Sciatic nerve (tissue), 2 donors: ENCODE measurements around the gene PDE6D. TPM values are rescaled to one million over a fixed set of nuclear protein-coding genes. Genes with fewer than 3 reads are reported as not detected.
A peak's percentile ranks its signal among the peaks of the same experiment; 100 is the strongest.

ENCODE experiments used
- ATAC-seq: fragments of 200-7000 bp; cut with Tn5 transposase; one replicate; pipeline ENCODE4 v1.9.1; 2020; ENCODE audit warnings: mild to moderate bottlenecking, moderate library complexity
- DNase-seq: peaks from one replicate; pipeline ENCODE4 v3.0.0-alpha.2; 2020; ENCODE audit warnings: low spot score
- intact Hi-C: fragments of 100-400 bp; cut with DNase I; formaldehyde crosslinking; loops from one replicate; pipeline ENCODE4 v1.14.2; 2022
- total RNA-seq: library from RNA; stranded (reverse); fragmentation: NEBNext Ultra II Directional; extraction: Animal tissue kit (Norgen Biotek cat#: 25700); gene quantifications from one replicate; pipeline ENCODE4 v1.2.1, GENCODE V29; 2021
- donor health status: DM: no; HTN: no; CAD: no.
- donor health status: DM: no; HTN: no; CAD: no.

PDE6D gene
- total RNA-seq, 1 donor from 2014 or later, result 20.9 TPM

DNA sequence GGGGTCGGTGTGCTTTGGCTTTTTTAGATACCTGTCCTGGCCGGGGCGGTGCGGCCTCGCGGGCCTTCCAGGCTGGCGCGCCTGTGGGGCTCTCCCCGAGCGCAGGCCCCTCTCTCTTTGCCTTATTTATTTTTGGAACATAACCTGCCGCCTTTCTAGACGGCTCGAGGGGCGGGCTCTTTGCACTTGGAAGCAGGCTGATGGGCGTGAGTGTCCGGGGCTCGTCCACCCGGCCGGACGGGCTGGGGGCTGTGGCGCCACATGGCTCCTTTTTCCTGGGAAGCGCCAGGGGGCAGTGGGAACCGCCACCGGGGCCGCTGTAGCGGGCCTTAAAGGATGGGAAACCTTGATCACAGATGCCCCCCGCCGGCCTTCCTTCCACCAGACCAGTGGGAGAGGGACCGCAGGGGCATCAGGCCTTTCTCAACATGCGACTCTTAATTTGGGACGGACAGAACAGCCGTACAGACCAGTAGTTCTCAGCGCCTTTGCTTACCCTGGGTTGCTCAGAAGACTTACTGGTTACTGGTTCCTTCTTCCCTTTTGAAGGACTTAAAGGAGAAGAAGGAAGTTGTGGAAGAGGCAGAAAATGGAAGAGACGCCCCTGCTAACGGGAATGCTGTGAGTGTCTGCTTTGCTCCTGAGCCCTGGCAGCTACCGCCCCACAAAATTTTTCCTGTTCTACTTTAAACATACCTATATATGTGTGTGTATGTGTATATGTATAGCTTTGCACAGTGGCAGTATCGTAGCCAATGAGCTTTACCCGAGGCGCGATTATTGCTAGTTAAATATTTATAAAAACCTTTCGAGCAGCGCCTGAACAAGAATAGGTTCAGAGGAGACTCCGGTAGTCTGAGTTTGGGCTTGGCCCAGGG is 70.0 kb downstream of the PDE6D start:
- intact Hi-C loops, result no loop called here
- no peak for ATAC-seq
- DNase-seq, result no peak

DNA sequence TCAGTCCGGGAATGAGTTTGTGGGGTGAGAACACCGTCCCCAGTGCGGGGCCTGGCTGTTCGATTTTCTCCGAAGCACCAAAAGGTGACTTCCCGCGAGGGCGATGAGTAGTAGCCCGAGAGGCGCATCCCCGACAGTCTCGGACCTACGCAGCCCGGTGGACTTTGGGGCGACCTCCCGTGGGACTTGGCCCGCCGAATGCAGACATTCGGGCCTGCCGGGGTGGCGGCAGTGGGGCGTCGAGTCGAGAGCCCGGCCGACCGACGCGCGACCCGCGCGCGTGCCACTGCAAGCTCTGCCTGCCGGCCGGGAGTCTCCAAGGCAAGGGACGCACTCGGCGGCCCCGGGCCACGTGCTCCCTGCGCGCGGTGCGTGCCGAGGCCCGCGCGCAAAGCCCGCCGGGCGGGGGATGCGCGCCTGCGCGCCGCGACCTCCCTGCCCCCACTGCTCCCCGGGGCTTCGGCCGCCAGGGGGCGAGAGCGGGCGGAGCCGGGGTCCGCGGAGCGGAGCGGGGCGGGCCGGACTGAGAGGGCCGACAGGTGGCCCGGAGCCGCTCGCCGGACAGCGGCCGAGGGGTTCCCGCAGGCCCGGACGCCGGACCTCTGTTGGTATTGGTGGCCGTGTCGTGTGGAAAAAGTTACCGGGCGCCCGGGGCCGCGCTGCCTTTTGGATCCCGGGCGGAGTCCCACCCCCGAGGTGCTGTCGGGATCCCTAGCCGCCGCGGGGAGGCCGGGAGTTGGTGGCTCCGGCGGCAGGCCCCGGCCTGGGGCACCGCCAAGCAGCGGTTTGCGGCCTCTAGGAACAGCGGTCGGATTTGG is 70.9 kb downstream of the PDE6D start:
- DNase-seq, result peak; percentile 90
- intact Hi-C loops, result loop anchor here (5.0 kb wide), 1 partner anchor 98 kb away; no protein-coding TSS in a partner anchor
- ATAC-seq, result peak; percentile 3

DNA sequence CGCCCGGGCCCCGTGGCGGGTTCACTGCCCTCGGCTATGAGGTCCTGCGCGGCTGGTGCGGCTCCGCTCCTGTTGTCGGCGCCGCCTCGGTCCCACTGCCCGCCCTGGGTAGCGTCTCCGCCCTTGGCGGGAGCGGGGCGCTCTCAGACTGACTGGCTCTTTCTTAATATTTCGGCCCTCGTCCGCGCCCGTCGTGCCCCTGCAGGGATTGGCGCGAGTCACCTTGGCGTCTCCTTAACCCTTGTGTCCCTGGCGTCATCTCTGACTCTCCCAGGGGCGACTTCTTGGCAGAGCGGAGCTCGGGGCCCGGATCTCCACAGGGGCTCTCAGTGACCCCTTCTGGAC is 71.5 kb downstream of the PDE6D start:
- ATAC-seq, result no peak
- peak; percentile 72 for DNase-seq
- intact Hi-C loops, result loop anchor here (5.0 kb wide), 1 partner anchor 97 kb away; no protein-coding TSS in a partner anchor

DNA sequence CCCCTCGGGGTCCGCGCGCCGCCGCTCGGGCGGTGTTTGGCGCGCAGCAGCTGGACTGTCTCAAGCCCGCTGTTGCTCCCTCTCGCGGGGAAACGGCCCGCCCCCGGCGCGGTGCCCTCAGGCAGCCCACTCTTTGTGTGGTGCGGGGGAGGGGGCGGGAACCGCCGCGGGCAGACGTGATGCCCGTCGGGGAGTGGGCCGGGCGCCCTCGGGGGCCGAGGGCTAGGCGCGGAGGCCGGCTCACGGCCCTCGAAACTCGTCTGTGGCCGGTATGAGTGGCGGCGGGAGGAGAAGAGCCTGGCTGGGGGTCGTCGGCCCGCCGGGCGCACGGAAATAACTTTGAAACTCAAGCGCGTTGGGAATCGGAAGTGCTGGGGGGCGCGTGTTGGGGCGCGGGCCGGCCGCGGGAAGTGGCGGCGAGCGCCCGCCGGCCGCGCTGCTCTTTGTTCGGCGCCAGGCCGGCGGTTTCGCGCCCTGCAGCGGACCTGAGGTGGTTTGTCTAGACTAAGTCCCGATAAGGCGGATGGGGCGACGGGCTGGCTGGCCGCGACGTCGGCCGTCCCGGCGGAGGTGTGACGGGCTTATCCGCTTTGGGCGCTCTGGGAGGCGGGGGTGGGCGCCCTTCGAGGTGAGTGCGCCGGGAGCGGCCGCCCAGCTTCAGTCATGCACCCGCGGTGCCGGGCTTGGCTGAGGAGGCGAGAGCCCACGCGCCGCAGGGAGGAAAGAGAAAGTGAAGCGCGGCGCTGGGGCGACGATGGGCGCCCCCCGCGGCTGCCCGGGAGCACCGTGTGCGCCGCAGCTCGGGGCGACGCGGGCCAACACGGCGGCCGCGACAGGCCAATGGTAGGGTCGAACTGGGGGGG is 72.1 kb downstream of the PDE6D start:
- no peak for ATAC-seq
- intact Hi-C loops, result loop anchor here (5.0 kb wide), 1 partner anchor 97 kb away; no protein-coding TSS in a partner anchor
- peak; percentile 75 for DNase-seq

DNA sequence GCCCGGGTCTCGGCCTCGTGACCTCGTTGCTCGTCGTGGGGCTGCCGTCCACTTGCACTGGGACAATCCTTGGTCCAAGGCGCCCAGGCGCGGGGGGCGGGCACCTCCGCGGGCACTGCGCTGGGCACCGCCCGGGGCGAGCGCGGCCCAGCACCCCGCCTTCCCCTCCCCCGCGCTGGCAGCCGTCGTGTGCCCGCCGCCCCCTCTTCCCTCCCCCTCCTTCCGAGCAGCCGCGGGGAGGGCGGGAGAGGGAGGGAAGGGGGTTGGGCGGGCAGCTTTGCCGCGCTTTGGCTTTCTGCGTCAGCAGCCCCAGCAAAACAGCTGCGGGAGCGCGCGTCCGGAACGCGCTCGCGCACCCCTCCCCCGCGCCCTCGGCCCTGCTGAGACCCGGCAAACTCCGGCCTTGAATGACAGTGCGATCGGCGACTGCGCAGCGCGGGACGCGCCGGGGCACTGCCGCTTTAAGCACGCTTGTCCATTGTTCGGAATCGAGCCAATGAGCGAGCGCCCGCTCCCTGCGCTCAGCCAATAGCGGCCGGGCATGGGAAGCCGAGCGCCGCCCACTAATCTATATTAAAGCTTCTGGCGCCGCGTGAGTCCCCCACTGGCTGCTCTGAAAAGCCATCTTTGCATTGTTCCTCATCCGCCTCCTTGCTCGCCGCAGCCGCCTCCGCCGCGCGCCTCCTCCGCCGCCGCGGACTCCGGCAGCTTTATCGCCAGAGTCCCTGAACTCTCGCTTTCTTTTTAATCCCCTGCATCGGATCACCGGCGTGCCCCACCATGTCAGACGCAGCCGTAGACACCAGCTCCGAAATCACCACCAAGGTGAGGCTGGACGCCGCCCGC is 72.9 kb downstream of the PDE6D start, which contains the start of gene PTMA:
Gene PTMA, plus strand, starts transcription at position 599 of the 846 bp plus-strand sequence. Its CDS starts 182 bp downstream, at position 781.
- ATAC-seq (peak; percentile 85), DNase-seq (peak; percentile 99)
- intact Hi-C loops, result loop anchor here (5.0 kb wide), 1 partner anchor 96 kb away; no protein-coding TSS in a partner anchor

DNA sequence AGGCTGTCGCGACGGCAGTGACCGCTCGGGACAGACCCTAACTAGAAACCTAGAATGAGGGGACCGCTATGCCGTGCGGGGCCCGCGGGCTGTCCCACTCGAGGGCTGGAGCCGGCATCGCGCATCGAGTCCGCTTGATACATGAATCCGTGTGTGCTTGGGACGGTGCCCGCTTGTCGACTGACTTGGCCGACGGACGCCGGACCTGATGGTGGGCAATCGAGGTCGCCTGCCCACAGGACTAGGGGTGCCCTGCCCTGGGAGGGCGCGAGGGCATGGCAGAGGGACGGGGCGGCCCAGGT is 73.5 kb downstream of the PDE6D start:
- intact Hi-C loops, result loop anchor here (5.0 kb wide), 1 partner anchor 95 kb away; no protein-coding TSS in a partner anchor
- DNase-seq (peak; percentile 91), ATAC-seq (peak; percentile 1)

DNA sequence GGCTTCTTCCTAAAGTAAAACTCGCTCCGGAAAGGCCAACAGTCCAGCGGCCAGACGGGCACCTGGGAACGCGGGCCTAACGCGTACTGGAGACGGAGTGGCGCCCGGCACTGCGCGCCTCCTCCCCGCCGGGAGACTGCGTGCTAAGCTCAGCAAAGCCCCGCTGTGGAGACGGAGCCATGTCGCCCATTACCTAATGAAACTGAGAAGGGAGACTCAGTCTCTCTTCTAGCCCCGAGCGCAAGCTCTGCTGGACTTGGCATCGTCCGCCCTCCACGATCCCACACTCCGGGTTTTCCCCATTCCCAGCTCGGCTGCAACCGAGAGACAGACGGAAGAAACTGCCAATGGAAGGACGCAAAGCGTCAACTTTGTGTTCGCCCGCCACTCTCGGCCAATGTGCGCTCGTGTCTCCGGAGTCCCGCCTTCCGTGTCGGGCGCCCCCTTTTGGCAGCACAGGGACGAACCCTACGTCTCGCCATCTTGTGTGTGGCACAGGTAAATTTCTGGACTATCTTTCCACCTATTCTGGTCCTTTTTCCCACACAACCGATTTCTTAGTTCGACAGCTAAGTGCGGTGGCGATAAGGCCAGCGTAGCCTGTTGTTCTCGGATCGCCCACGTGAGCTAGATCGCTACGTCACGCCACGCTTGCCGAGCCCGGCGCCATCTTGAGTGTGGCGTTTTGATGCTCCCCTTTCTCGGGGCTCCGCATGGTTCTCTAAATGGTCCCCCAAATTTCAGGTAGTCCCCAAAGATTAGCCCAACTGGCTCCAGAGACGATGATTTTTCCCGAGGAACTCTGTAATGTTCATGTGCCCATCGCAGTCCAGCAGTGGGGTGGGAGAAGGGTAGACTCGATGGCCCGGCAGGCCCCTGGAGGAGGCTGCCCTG is 74.1 kb downstream of the PDE6D start:
- intact Hi-C loops, result loop anchor here (5.0 kb wide), 1 partner anchor 95 kb away; no protein-coding TSS in a partner anchor
- peak; percentile 99 for DNase-seq
- peak; percentile 86 for ATAC-seq

DNA sequence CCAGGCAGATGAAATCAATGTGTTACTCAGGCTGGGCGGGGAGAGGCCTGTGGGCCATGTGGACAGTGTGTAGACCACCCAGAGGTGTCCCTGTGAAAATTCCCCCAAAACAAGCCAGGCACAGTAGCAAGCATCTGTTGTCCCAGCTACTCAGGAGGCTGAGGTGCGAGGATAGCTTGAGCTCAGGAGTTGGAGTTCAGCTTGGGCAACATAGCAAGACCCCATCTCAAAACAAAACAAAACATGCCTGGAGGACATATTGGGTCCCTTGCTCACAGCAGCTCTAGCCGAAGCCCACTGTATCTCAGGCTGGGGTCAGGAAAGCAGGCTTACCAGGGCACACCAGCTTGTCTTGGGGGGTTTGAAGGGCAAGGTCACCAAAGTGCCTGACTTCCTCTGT is 77.1 kb downstream of the PDE6D start:
- ATAC-seq, result no peak
- intact Hi-C loops, result no loop called here
- DNase-seq, result no peak

DNA sequence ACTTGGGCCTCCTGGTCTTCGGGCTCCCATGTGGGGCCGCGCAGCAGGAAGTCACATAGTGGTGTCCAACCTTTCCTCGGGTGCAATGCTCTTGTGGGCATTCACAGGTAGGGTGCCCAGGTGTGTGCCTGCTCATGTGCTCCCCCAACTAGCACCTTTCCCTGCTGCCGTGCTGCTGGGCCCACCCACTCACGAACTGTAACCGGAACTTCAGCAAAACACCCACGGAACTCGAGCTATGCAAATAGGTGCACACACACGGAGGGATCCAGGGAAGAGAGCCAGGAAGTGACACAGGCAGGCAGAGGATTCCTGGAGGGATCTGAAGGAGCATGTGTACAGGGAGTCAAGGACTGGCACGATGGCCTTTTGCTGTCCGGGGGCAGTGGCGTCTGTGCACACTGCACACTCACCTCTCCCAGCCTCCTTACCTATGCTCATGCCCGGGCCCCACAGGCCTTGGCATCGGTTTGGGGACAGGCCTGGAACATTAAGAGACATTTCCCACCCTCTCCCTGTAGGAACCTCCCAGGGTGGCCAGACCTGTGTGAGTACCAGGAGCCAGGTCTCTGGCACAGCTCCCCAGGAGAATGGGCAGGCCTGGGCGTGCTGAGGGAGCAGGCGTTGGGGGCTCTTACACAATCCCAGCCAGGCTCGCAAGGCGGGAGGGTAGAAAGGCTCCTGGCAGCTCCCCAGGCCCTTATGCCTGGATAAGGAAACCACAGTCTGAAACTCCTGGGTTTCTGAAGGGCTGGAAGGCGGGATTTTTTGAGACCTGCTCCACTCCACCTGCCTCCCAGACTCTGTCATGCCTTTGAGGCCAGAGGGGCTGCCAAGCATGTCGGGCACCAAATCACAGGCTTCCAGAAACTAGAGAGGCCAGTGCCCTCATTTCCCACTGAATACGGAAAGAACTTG is 79.4 kb downstream of the PDE6D start:
- intact Hi-C loops, result no loop called here
- ATAC-seq, result peak; percentile 18
- DNase-seq, result no peak

DNA sequence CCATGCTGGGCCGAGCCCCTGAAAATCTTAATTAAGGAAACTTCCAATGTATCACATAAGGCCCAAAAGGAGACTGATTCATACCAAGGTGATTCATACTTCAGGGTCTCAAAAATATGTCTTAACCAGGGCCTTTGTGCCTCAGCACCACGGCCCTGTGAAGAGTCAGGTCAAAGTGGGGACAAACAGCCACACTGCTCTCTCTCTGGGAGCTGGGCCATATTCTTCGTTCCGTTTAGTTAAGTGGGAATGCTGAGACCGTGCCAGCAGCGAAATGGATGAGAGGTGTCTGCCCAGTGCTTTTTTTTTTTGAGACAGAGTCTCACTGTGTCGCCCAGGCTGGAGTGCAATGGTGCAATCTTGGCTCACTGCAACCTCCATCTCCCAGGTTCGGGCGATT is 82.1 kb downstream of the PDE6D start:
- ATAC-seq (no peak), DNase-seq (no peak)
- intact Hi-C loops, result no loop called here

DNA sequence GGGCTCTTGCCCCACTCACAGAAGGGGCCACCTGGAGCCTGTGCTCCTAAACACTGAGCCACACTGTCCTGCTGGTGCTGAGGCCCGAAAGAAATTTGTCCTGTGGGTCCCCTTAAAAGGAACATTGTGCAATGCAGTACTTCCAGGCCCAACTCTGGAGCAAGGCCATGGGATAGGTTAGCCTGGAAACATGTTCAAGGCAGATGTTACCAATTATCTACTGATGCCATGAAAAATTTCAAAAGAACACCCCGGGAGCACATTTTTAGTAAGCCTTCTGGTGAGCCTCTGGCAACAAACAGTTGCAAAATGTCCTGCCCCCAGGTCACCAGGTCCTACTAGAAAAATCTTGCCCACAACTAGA is 85.1 kb downstream of the PDE6D start:
- ATAC-seq (peak; percentile 95), DNase-seq (peak; percentile 76)
- intact Hi-C loops, result no loop called here

DNA sequence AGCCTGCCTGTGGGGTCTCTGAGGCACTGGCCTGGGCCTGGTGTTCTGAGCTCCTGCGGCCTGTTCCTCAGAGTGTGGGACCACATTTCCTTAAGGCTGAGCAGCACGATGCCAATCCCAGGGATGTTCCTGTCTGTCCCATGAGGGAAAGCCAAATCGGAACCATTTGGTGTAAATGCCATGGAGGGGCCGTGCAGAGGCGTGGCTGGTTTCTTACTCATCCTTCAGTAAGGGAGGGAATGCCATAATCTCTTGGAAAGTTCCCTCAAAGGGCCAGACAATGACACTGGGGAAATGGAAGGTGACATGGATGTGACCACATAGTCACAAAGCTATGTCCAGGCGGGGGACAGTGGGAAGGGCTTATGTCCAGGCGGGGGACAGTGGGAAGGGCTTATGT is 87.1 kb downstream of the PDE6D start:
- intact Hi-C loops, result no loop called here
- no peak for ATAC-seq
- DNase-seq, result no peak

DNA sequence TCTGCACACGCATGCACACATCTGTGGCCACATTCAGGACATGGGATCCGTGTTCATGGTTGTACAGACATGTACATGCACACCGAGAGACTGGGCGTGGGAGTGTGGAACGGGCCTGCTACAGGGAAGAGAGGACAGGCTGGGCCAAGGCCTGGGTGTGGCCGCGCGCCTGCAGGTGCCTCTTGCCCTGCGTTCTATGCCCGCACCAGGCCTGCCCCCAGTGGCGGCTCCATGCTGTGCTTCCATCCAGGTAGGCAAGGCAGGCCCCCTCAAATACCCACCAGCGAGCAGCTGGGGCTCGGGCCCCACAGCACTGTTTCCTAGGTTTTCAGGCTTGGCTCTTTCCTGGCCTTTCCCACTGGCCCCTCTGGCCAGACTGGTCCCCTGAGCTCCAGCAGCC is 88.2 kb downstream of the PDE6D start:
- DNase-seq, result no peak
- intact Hi-C loops, result no loop called here
- no peak for ATAC-seq

DNA sequence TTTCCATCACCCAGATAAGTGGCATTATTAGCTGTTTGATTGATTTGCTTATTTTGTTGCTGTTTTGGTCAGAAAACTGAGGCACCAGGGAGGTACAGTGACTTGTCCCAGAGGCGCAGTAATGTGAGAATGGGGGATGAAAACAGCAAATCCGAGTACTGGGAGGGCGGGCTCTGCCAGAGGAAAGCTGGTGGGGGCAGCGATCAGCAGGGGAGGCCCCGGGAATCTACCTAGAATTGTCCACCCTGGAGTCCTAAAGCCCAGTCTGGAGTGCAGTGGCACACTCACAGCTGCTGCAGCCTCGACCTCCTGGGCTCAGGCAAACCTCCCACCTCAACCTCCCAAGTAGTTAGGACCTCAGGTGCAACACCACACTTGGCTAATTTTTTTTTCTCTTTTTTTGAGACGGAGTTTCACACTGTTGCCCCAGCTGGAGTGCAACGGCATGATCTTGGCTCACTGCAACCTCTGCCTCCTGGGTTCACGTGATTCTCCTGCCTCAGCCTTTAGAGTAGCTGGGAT is 89.8 kb downstream of the PDE6D start:
- intact Hi-C loops, result no loop called here
- DNase-seq (no peak), ATAC-seq (no peak)

DNA sequence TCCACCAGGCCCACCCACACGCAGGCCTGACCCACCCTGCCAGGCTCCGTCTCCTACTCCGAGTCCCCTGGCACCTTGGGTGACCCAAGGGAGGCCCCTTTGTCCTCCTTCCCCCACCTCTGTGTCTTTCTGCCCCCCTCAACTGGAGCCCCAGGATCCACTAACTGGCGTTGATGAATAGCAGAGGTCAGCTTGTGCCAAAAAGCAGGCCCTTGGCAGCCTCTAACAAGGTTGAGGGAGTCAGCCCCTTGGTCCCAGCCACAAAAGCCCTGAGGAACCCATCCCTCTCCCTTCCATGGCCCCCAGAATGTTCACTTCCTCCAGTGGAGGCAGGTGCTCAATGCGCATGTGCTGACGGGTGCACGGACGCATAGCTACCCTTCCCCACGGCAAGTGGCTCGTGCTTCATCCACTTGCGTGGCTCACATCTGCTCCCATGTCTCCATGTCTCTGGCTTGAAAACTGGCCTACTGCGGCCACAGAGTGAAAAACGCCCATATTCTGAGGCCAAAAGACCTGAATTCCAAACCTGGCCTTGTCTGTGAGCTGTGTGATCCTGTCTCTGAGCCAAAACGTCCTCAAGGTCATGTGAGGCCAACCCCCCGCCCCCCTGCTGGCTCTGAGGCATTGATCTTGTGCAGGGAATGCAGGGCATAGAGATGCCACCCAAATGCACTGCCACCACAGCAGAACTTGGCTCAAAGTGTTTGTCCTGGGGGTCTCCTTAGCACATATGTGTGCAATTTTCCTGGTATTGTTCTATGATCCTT is 91.8 kb downstream of the PDE6D start:
- intact Hi-C loops, result no loop called here
- no peak for DNase-seq
- no peak for ATAC-seq
